HEK293 (cell line): Measurements from ENCODE around the gene RXFP4.

Experiments
- CTCF ChIA-PET: fragments of 350-600 bp; formaldehyde crosslinking; extraction: SDS; loops from one replicate; lab custom pipeline; 2021; ENCODE audit warnings: antibody characterized with exemption; lab: Yijun Ruan, JAX
- POLR2A ChIA-PET: fragments of 300-600 bp; formaldehyde crosslinking; extraction: SDS; loops from one replicate; lab custom pipeline; 2020; ENCODE audit warnings: antibody characterized with exemption, inconsistent platforms; lab: Yijun Ruan, JAX
- H3K27ac ChIP-seq: fragments of 200-500 bp; sonication (Bioruptor generic); 2 replicates; pipeline ENCODE4 v1.5.1; 2014; ENCODE audit warnings: low read depth, low read length, control low read depth, inconsistent platforms; ENCODE audit errors: extremely low read depth
- H3K36me3 ChIP-seq, 2 experiments: fragments of 200-500 bp in 1 of 2; sonication (Bioruptor generic) in 1 of 2; 1 replicate in 1 of 2; 2 replicates in 1 of 2; pipeline ENCODE4 v1.5.1; 2014 to 2017; ENCODE audit warnings: inconsistent platforms in 2 of 2, low read length in 2 of 2; ENCODE audit not compliant: control insufficient read depth in 2 of 2, insufficient read depth in 1 of 2
- H3K4me1 ChIP-seq: fragments of 200-500 bp; sonication (Bioruptor generic); 2 replicates; pipeline ENCODE4 v1.5.1; 2014; ENCODE audit warnings: mild to moderate bottlenecking, low read length, inconsistent platforms; ENCODE audit not compliant: control insufficient read depth, insufficient read depth
- H3K4me3 ChIP-seq: 2 replicates; pipeline ENCODE4 v1.5.1; 2011; ENCODE audit warnings: low read depth, mild to moderate bottlenecking, control low read depth, low read length, moderate library complexity
- H3K9me3 ChIP-seq: fragments of 200-500 bp; sonication (Bioruptor generic); 2 replicates; pipeline ENCODE4 v1.5.1; 2014; ENCODE audit warnings: low read depth, low read length, inconsistent platforms; ENCODE audit not compliant: control insufficient read depth, insufficient read depth
- EGR2 ChIP-seq: fragments of 450-650 bp; formaldehyde crosslinking; IDR thresholded peaks from 2 replicates; pipeline ENCODE4 v1.5.1; 2016; ENCODE audit warnings: low read depth, missing biosample characterization, missing genetic modification characterization
- ZBTB17 ChIP-seq: fragments of 450-650 bp; formaldehyde crosslinking; IDR thresholded peaks from 2 replicates; pipeline ENCODE4 v1.5.1; 2016; ENCODE audit warnings: missing biosample characterization, missing genetic modification characterization
- ZFHX2 ChIP-seq: fragments of 450-650 bp; formaldehyde crosslinking; conservative IDR thresholded peaks from 2 replicates; pipeline ENCODE4 v1.5.1; 2016; ENCODE audit warnings: missing biosample characterization, missing genetic modification characterization
- ZNF157 ChIP-seq: fragments of 450-650 bp; formaldehyde crosslinking; IDR thresholded peaks from 2 replicates; pipeline ENCODE4 v1.5.1; 2016; ENCODE audit warnings: missing biosample characterization, missing genetic modification characterization
- ZNF221 ChIP-seq: fragments of 450-650 bp; formaldehyde crosslinking; IDR thresholded peaks from 2 replicates; pipeline ENCODE4 v1.5.1; 2017; ENCODE audit warnings: missing biosample characterization, missing genetic modification characterization, borderline replicate concordance
- ZNF266 ChIP-seq: fragments of 450-650 bp; formaldehyde crosslinking; IDR thresholded peaks from 2 replicates; pipeline ENCODE4 v1.5.1; 2016; ENCODE audit warnings: missing biosample characterization, missing genetic modification characterization, low read depth
- TF ChIP-seq, protein P1 (sequence below): fragments of 450-650 bp; IDR thresholded peaks from 2 replicates; pipeline ENCODE4 v1.5.1; 2018; ENCODE audit warnings: missing biosample characterization, missing genetic modification characterization
- TF ChIP-seq, protein P2 (sequence below): fragments of 450-650 bp; formaldehyde crosslinking; IDR thresholded peaks from 2 replicates; pipeline ENCODE4 v1.5.1; 2017; ENCODE audit warnings: missing biosample characterization, missing genetic modification characterization

RXFP4 gene

DNA sequence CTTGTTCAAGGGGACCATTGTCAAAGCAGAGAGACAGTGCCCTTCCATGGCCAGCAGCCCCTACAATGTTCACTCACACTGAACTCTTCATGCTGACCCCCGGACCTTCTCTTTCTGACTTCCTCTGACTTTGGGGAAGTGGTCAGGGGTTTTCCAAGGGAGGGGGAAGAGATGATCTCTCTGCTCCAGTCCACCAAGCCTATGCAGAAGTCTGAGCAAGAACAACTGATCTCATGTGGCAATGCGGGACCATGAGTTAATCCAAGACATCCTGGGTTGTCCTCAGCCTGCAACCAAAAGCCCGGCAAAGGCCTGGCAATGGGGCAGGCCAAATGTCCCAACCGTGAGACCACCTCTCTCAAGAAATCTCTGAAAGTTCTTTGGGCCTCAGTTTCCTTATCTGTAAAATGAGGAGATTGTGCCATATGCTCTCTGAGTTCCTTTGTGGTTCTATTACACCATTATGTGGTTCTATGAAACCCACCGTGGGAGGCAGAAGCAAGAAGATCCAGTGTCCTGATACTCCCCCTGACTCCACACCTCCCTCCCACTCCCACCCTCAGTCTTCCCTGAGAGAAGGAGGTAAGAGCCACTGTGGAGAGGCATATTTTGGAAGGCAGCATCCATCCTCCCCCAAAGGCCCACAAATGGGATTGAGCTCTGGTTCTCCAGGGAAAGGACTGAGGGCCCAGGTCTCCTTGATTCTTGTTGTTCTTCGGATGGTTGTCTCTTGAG is 48.7 kb downstream of the RXFP4 start:
- Histone ChIP-seq H3K27ac (no peak overlapping the region), H3K9me3 (no peaks in the 10 kb centered on the region), H3K36me3 (no peaks in the 10 kb centered on the region), H3K4me3 (no peak overlapping the region), H3K4me1 (no peaks in the 10 kb centered on the region)
- CTCF ChIA-PET, result interaction anchor here (0.6 to 6.9 kb wide), 27 partner anchors 8 to 239 kb away, joined by 3 to 104 read pairs (median 6); partner anchors contain the start of genes ARHGEF2 and KHDC4
- no peak for TF ChIP-seq ZNF157 (tag by site-specific recombination)
- TF ChIP-seq EGR2 (tag by site-specific recombination), result peak; percentile 81
- TF ChIP-seq, protein P1, sequence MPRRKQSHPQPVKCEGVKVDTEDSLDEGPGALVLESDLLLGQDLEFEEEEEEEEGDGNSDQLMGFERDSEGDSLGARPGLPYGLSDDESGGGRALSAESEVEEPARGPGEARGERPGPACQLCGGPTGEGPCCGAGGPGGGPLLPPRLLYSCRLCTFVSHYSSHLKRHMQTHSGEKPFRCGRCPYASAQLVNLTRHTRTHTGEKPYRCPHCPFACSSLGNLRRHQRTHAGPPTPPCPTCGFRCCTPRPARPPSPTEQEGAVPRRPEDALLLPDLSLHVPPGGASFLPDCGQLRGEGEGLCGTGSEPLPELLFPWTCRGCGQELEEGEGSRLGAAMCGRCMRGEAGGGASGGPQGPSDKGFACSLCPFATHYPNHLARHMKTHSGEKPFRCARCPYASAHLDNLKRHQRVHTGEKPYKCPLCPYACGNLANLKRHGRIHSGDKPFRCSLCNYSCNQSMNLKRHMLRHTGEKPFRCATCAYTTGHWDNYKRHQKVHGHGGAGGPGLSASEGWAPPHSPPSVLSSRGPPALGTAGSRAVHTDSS (tag by site-specific recombination), result no peak
- TF ChIP-seq ZNF266 (tag by site-specific recombination), result no peak
- TF ChIP-seq ZNF221 (tag by site-specific recombination), result no peak
- TF ChIP-seq ZBTB17 (tag by site-specific recombination), result no peak
- TF ChIP-seq, protein P2, sequence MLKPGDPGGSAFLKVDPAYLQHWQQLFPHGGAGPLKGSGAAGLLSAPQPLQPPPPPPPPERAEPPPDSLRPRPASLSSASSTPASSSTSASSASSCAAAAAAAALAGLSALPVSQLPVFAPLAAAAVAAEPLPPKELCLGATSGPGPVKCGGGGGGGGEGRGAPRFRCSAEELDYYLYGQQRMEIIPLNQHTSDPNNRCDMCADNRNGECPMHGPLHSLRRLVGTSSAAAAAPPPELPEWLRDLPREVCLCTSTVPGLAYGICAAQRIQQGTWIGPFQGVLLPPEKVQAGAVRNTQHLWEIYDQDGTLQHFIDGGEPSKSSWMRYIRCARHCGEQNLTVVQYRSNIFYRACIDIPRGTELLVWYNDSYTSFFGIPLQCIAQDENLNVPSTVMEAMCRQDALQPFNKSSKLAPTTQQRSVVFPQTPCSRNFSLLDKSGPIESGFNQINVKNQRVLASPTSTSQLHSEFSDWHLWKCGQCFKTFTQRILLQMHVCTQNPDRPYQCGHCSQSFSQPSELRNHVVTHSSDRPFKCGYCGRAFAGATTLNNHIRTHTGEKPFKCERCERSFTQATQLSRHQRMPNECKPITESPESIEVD (tag by site-specific recombination), result no peak
- peak; percentile 61 for TF ChIP-seq ZFHX2 (tag by site-specific recombination)
- POLR2A ChIA-PET, result interaction anchor here (0.5 to 1.9 kb wide), 6 partner anchors 12 to 76 kb away, joined by 3 to 8 read pairs (median 3); partner anchors contain the start of genes ARHGEF2 and KHDC4
